BLaER1 treated with 17β-estradiol and CSF1 and Interleukin-3, amounts not matched to agents 10 nM and 100 nM (cell line): ENCODE data around the gene RAB19.
A peak's percentile ranks its signal among the peaks of the same experiment; 100 is the strongest.

Experiments
- H3K27ac ChIP-seq, 11 experiments: shearing (Covaris generic); formaldehyde crosslinking; 2 replicates each; pipeline ENCODE4 v1.8.1; 2022
- H3K27me3 ChIP-seq, 11 experiments: shearing (Covaris generic); formaldehyde crosslinking; 2 replicates each; pipeline ENCODE4 v1.8.1; 2022
- H3K36me3 ChIP-seq, 11 experiments: shearing (Covaris generic); formaldehyde crosslinking; 2 replicates each; pipeline ENCODE4 v1.8.1; 2022
- H3K4me1 ChIP-seq, 10 experiments: shearing (Covaris generic); formaldehyde crosslinking; 2 replicates each; pipeline ENCODE4 v1.8.1; 2022
- H3K4me2 ChIP-seq, 11 experiments: shearing (Covaris generic); formaldehyde crosslinking; 2 replicates each; pipeline ENCODE4 v1.8.1; 2022
- H3K4me3 ChIP-seq, 10 experiments: shearing (Covaris generic); formaldehyde crosslinking; 2 replicates each; pipeline ENCODE4 v1.8.1; 2022
- H3K9ac ChIP-seq, 11 experiments: shearing (Covaris generic); formaldehyde crosslinking; 2 replicates each; pipeline ENCODE4 v1.8.1; 2022
- H3K9me3 ChIP-seq, 11 experiments: shearing (Covaris generic); formaldehyde crosslinking; replicated peaks in 1 of 11; 2 replicates each; pipeline ENCODE4 v1.8.1; 2022
- H4K20me1 ChIP-seq, 11 experiments: shearing (Covaris generic); formaldehyde crosslinking; 2 replicates each; pipeline ENCODE4 v1.8.1; 2022
- Cebpa-rat ChIP-seq, 11 experiments: shearing (Covaris generic); IDR thresholded peaks; 2 replicates each; pipeline ENCODE4 v1.8.1; 2022

Gene RAB19

DNA sequence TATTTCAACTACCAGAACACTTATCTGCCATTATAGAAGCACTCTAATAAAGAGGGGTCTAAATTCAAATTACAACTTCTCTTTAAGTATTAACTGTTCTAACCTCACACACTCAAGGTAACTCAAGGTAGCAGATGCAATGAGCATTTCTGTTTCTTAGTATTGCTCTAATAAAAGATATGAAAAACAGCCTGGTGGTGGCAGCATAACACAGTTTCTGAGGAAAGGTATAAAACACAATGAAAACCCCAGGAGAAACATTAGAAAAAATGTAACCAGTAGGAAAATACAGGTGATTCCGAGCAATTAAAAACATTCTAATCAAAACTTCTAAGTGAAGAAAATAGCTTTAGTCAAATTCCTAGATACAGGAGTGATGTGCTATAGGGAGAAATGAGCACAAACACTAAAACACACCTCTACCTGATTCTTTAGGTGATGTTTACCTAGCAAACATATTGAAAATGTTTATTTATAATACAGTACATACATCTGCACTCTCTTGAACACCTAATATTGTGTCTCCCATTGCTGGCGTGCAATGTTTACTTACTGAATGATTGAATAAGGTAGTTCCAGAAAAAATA lies 72.0 kb downstream of the RAB19 start:
- Histone ChIP-seq H3K27ac (no peak overlapping the region), H3K4me3 (no peak overlapping the region), H3K9me3 (no peaks in the 10 kb centered on the region), H4K20me1 (peaks cover 68 to 80% (median 72%) of the 10 kb centered on the region in 11 experiments), H3K4me1 (peaks cover 20 to 26% (median 22%) of the 10 kb centered on the region in 10 experiments), H3K4me2 (peak overlapping the region in 9 of 11 experiments; percentile 3 to 96 (median 91); a peak in 10 of 22 replicates), H3K27me3 (no peaks in the 10 kb centered on the region), H3K9ac (no peak overlapping the region), H3K36me3 (peaks cover 11 to 29% (median 14%) of the 10 kb centered on the region in 11 experiments)
- TF ChIP-seq Cebpa-rat (IDR thresholded peaks at IDR 0.05) = no peak

DNA sequence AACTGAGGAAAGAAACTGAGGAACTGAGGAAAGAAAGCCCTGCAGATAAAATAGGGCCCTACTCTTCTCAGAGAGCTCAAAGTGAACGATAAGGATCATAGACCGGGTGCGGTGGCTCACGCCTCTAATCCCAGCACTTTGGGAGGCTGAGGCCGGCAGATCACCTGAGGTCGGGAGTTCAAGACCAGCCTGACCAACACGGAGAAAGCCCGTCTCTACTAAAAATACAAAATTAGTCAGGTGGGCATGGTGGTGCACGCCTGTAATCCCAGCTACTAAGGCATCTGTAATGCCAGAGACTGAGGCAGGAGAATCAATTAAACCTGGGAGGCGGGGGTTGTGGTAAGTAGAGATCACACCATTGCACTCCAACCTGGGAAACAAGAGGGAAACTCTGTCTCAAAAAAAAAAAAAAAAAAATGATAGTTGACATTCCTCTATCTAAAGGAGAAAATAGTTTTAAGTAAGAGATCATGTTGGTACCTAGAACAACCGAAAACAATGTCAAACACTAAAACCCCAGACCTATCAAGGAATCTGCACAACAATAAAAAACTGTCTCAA lies 72.9 kb downstream of the RAB19 start:
- peak overlapping the region in 9 of 11 experiments; percentile 23 to 97 (median 93); a peak in 10 of 22 replicates for H3K27ac ChIP-seq

More for the DNA sequence above, 72.9 kb downstream of the RAB19 start:
- Histone ChIP-seq H3K36me3 (peaks cover 2 to 20% (median 5%) of the 10 kb centered on the region in 11 experiments; a peak in 20 of 22 replicates), H3K27me3 (no peaks in the 10 kb centered on the region), H4K20me1 (peaks cover 58 to 71% (median 63%) of the 10 kb centered on the region in 11 experiments), H3K9me3 (no peaks in the 10 kb centered on the region), H3K9ac (peak overlapping the region; percentile 89 to 98 (median 97); a peak in 21 of 22 replicates), H3K4me3 (peak overlapping the region; percentile 85 to 100 (median 98); a peak in 14 of 20 replicates), H3K4me1 (peaks cover 20 to 26% (median 22%) of the 10 kb centered on the region in 10 experiments), H3K4me2 (peak overlapping the region; percentile 88 to 96 (median 91))
- no peak for TF ChIP-seq Cebpa-rat (IDR thresholded peaks at IDR 0.05)
